Astrocyte (in vitro differentiated cells and primary cell): ENCODE measurements around the gene TNFRSF12A.

Experiments
- CTCF ChIP-seq: IDR thresholded peaks from 2 replicates; pipeline ENCODE4 v1.5.1; 2011; ENCODE audit warnings: low read depth, mild to moderate bottlenecking, inconsistent platforms, low read length, moderate library complexity; ENCODE audit not compliant: insufficient read depth
- EZH2 ChIP-seq: IDR thresholded peaks from 2 replicates; pipeline ENCODE4 v1.6.1; 2012; ENCODE audit warnings: mild to moderate bottlenecking, low read length, inconsistent platforms; ENCODE audit not compliant: insufficient read depth

- no peak for TF ChIP-seq CTCF
- no peak for TF ChIP-seq EZH2
These were observed 15.8 kb upstream of the TNFRSF12A start for GRCh38 chr16:3004319-3004718.
